ENCODE results near the gene PSMG1. TPM values are rescaled to one million over a fixed set of nuclear protein-coding genes. Genes with fewer than 3 reads are reported as not detected.

Gene PSMG1
- total RNA-seq, 1 donor from 2014 or later: 89.8 TPM

Other genes with a start within 250 kb of the PSMG1 start
- gene BRWD1, start 130.2 kb upstream of the PSMG1 start, total RNA-seq: 33.4 and 46.9 TPM in 2 replicates
- 273 and 279 TPM in 2 replicates for gene HMGN1, start 165.6 kb upstream of the PSMG1 start, total RNA-seq